GM20000 (cell line): ENCODE results near the gene NR1D1.

ENCODE experiments used
- DNase-seq: peaks from one replicate; pipeline ENCODE4 v3.0.0; 2012; ENCODE audit warnings: low spot score
- CTCF ChIP-seq: IDR thresholded peaks from 2 replicates; pipeline ENCODE4 v1.5.1; 2012; ENCODE audit warnings: mild to moderate bottlenecking, control low read depth; ENCODE audit errors: extremely low read depth, missing control alignments

Gene NR1D1

GRCh38 chr17:40129498-40129897, 29.1 kb upstream of the NR1D1 start:
- DNase-seq: no peak
- no peak for TF ChIP-seq CTCF

DNA sequence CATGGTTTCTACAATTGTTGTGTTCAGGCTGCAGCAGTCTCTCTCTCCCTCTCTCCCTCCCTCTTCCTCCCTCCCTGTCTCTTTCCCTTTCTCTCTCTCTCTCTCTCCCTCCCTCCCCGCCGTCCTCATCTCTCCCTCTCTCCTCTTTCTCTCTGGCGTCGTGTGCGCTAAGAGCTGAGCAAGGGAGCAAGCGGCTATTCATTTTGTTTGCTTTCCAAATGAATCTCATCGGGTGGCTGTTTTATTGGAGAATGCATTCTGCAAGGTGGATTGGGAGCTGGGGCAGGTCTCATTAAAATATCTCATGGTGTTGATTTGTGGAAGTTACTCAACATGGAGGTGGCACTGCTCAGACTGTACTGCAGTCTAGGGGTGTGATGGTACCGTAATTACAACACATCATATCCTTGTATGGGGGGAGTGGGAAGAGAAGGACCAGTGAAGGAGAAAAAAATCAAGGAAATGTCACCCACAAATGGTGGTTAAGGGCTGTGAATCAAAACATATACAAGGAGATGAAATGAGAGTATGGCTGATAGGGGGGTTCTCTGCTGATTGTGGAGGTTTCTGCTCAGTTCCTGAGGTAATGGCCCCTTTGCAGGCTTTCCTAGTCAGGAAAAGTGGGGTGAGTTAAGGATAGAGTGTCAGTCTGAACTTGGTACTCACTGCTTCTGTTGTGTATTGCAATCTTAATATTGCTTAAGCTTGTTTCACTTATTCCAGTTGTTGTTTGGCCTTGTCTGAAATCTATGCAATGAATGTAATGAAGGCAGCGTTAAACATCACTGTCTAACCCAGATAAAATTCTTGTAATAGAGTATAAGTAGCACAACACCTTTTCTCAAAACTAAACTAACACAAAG, 24.1 kb upstream of the NR1D1 start:
- no peak for TF ChIP-seq CTCF
- DNase-seq: no peak

- no peak for DNase-seq
- TF ChIP-seq CTCF: no peak
Observed at GRCh38 chr17:40123811-40124114, 23.4 kb upstream of the NR1D1 start.

DNA sequence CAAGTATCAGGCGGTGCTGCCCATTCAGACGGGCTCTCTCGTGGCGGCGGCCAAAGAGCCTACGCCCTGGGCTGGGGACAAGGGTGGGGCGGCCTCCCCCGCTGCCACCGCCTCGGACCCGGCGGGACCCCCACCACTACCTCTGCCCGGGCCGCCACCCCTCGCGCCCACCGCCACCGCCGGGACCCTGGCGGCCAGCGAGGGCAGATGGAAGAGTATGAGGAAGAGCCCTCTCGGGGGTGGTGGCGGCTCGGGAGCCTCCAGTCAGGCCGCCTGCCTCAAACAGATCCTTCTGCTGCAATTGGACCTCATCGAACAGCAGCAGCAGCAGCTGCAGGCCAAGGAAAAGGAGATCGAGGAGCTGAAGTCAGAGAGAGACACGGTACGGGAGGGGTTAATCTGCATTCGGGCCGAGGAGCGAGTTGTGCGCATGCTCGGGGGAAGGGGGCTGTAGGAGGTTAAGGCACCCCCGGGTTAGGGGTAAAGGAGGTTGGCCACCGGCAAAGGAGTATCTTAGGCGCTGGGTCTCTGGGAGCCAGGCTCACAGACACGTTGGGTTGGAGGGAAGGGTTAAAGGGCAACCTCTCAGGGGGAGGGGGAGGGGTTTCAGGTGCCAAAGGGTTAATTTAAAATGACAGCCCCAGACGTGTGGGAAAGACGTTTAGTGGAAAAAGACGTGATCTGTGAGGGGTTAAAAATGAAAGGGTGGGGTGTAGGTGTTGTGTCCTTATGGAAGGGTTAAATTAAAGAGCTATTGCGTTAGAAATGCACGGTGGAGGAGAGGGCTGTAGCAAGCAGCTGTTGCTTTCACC, 22.8 kb upstream of the NR1D1 start:
- no peak for TF ChIP-seq CTCF
- peak; percentile 70 for DNase-seq

DNA sequence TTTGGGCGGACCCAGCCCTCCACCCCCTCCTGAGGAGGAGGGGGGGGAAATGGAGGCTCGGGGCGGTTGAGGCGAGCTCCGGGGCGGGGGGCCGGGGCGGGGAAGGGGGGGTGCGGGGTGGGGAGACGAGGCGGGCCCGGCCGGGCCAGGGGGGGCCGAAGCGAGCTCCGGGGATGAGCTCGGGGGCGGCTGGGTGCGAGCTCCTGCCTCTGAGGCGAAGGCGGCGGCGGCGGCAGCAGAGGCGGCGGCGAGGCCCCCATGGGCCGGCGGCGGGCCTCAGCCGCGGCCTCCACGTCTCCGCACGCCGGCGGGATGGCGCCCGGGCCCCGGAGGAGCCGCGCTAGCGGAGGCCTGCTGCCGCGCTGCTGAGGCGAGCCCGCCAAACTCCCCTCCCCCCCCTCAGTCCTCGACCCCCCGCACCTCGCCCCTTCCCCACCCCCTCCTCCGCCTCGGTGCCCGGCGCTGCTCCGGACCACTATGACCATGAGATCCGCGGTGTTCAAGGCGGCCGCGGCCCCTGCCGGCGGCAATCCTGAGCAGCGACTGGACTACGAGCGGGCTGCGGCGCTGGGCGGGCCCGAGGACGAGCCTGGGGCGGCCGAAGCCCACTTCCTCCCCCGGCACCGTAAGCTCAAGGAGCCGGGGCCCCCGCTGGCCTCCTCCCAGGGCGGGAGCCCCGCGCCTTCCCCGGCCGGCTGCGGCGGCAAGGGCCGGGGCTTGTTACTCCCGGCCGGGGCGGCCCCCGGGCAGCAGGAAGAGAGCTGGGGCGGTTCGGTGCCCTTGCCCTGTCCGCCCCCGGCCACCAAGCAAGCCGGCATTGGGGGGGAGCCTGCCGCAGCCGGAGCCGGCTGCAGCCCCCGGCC, 22.0 kb upstream of the NR1D1 start:
- TF ChIP-seq CTCF: no peak
- DNase-seq: peak; percentile 88

DNA sequence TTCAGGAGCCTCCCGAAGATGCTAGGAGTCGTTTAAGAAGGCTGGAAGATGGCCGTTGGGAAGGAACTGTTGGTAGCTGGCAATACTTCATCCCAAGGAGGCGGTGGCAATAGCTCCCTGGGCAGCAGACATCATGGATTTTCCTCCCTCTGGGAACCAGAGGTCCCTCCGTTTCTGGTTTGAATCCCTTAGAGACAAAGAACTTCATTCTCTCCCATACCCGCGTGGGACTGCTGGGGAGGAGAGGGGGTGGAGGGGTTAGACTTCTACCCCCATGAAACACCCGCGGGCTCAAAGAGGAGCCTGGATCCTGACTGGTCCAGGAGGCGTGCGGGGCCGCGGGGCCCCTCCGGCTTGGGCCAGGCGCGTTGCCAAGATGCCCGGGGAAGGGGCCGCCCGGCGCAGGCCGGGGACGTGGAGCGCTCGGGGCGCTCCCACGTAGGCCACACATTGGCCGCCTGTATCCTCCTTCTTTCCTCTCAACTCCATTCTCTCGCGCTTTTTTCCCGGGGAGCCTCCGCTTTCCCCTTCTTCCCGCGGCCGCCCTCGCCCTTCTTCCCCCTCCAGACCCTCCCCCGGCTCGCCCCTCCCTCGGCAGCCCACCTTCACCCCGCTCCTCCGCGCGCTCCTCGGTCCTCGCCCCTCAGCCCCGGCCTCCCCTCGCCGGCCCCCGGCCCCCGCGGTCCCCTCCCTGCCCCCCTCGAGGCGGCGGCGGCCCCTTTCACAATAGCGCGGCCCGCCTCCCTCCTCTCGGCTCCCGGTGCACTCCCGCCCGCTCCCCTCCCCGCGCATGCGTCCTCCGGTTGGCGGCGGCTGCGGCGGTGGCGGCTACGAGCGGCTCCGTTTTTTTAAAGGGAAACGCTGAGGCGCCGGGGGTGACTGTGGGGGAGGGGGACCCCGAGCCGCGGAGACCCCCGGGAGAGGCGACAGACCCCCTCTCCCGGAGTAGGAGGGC, 21.1 kb upstream of the NR1D1 start, which contains the start of gene MSL1:
Gene MSL1, plus strand, starts transcription at position 791 of the 955 bp plus-strand sequence. CDS start 642 bp downstream, outside the sequence.
- peak; percentile 98 for DNase-seq
- no peak for TF ChIP-seq CTCF
